Measurements from ENCODE around the gene TBC1D22A. TPM values are rescaled to one million over a fixed set of nuclear protein-coding genes. Genes with fewer than 3 reads are reported as not detected.

Gene TBC1D22A
- total and polyA plus RNA-seq, 2 experiments from 2014 or later = 9.6 to 13.3 TPM

DNA sequence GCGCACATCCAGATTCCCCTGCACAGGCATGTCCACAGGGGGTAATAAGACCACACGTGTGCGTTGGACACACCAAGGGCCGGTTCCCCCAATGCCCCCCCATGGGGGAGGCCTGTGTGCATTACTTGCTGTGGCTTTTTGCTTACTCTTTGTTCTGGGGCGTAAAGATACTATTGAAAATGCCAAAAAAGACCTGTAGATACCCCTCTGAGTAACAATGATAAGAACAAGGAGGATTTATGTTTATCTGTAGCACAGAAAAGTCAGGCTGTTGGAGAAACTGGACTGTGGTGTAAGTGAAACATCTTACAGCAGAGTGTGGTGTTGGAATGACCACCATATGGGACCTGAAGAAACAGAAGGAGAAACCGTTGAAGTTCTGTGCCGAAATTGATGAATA, 103.2 kb downstream of the TBC1D22A start:
- Mint-ChIP-seq H3K27ac (no peak overlapping the region), H3K36me3 (ENCODE audit: low read depth) (peaks cover 22% of the 10 kb centered on the region), H3K4me1 (peaks cover 22% of the 10 kb centered on the region), H3K9me3 (0 out of 3 replicates have a peak, but pooled peaks cover under 1% of the 10 kb centered on the region), H3K27me3 (ENCODE audit: insufficient read depth, low read depth, poor library complexity) (peaks cover 10% of the 10 kb centered on the region), H3K4me3 (no peak overlapping the region)
- Histone ChIP-seq H3K79me2 (replicated peaks; ENCODE audit: insufficient read depth) (no peaks in the 10 kb centered on the region), H2AFZ (no peak overlapping the region), H3K9me2 (ENCODE audit: insufficient read depth) (no peaks in the 10 kb centered on the region), H4K20me1 (replicated peaks; ENCODE audit: insufficient read depth) (peaks cover 9% of the 10 kb centered on the region; the same call in 1 of the 2 replicates), H3F3A (replicated peaks; ENCODE audit: low read depth) (no peaks in the 10 kb centered on the region), H3K27ac (ENCODE audit: low read depth) (no peak overlapping the region), H3K4me2 (no peak overlapping the region), H3K36me3 (ENCODE audit: insufficient read depth) (no peaks in the 10 kb centered on the region), H3K27me3 (ENCODE audit: insufficient read depth) (no peaks in the 10 kb centered on the region), H3K4me3 (no peak overlapping the region), H3K4me1 (ENCODE audit: insufficient read depth) (peaks cover 13% of the 10 kb centered on the region; the same call in 1 of the 2 replicates)
- ATAC-seq (no peak), DNase-seq (ENCODE audit: low spot score) (no peak)
- no peak for TF ChIP-seq POLR2AphosphoS5 (IDR thresholded peaks at IDR 0.05; ENCODE audit: low read depth)
- TF ChIP-seq, protein P1, sequence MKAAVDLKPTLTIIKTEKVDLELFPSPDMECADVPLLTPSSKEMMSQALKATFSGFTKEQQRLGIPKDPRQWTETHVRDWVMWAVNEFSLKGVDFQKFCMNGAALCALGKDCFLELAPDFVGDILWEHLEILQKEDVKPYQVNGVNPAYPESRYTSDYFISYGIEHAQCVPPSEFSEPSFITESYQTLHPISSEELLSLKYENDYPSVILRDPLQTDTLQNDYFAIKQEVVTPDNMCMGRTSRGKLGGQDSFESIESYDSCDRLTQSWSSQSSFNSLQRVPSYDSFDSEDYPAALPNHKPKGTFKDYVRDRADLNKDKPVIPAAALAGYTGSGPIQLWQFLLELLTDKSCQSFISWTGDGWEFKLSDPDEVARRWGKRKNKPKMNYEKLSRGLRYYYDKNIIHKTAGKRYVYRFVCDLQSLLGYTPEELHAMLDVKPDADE (IDR thresholded peaks at IDR 0.05) = no peak
- TF ChIP-seq, protein P2, sequence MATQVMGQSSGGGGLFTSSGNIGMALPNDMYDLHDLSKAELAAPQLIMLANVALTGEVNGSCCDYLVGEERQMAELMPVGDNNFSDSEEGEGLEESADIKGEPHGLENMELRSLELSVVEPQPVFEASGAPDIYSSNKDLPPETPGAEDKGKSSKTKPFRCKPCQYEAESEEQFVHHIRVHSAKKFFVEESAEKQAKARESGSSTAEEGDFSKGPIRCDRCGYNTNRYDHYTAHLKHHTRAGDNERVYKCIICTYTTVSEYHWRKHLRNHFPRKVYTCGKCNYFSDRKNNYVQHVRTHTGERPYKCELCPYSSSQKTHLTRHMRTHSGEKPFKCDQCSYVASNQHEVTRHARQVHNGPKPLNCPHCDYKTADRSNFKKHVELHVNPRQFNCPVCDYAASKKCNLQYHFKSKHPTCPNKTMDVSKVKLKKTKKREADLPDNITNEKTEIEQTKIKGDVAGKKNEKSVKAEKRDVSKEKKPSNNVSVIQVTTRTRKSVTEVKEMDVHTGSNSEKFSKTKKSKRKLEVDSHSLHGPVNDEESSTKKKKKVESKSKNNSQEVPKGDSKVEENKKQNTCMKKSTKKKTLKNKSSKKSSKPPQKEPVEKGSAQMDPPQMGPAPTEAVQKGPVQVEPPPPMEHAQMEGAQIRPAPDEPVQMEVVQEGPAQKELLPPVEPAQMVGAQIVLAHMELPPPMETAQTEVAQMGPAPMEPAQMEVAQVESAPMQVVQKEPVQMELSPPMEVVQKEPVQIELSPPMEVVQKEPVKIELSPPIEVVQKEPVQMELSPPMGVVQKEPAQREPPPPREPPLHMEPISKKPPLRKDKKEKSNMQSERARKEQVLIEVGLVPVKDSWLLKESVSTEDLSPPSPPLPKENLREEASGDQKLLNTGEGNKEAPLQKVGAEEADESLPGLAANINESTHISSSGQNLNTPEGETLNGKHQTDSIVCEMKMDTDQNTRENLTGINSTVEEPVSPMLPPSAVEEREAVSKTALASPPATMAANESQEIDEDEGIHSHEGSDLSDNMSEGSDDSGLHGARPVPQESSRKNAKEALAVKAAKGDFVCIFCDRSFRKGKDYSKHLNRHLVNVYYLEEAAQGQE (IDR thresholded peaks at IDR 0.05; ENCODE audit: unreplicated experiment) = no peak
- no peak for TF ChIP-seq CREB1 (CRISPR knock-in tag; IDR thresholded peaks at IDR 0.05; ENCODE audit: low read depth)
- no peak for TF ChIP-seq EZH2 (IDR thresholded peaks at IDR 0.05; ENCODE audit: low read depth, unreplicated experiment)
- TF ChIP-seq CTCF (conservative IDR thresholded peaks at IDR 0.05; ENCODE audit: low read depth in 2 of 2) = no peak
- no peak for TF ChIP-seq ZNF462 (CRISPR knock-in tag; IDR thresholded peaks at IDR 0.05)
- no peak for TF ChIP-seq EZH2phosphoT487 (IDR thresholded peaks at IDR 0.05; ENCODE audit: unreplicated experiment)
- no peak for TF ChIP-seq JUNB (IDR thresholded peaks at IDR 0.05; ENCODE audit: unreplicated experiment)
- TF ChIP-seq ZNF114 (CRISPR knock-in tag; IDR thresholded peaks at IDR 0.05) = no peak
- no peak for TF ChIP-seq STAT1 (IDR thresholded peaks at IDR 0.05; ENCODE audit: unreplicated experiment)
- no peak for TF ChIP-seq NANOG (IDR thresholded peaks at IDR 0.05; ENCODE audit: borderline replicate concordance)
- TF ChIP-seq ZNF331 (CRISPR knock-in tag; IDR thresholded peaks at IDR 0.05; ENCODE audit: low read depth) = no peak
